T-helper 1 cell (primary cell): ENCODE results near the gene NEDD1.

ENCODE experiments used
- DNase-seq, 5 donors: peaks; one replicate each; pipeline ENCODE4 v3.0.0-alpha.2; 2012 to 2020
- total RNA-seq, 4 donors: gene quantifications; one replicate each; lab custom pipeline; 2026; lab: John Stamatoyannopoulos, UW

The NEDD1 gene
- 48.2 to 68.3 (median 59.0) reads per million in 4 donors for total RNA-seq

GRCh38 chr12:96906849-96907670 lies at the start of gene NEDD1:
TSS of gene NEDD1 (plus strand) at chr12:96907257. CDS start at chr12:96909760, 2,503 bp downstream.
- DNase-seq, result peak; percentile 70 to 90 (median 78)

GRCh38 chr12:96858162-96858561 lies 48.9 kb upstream of the NEDD1 start:
- DNase-seq, result no peak

GRCh38 chr12:96861656-96862055 lies 45.4 kb upstream of the NEDD1 start:
- DNase-seq, result no peak

- no peak for DNase-seq
Observed at GRCh38 chr12:96862326-96862725, 44.7 kb upstream of the NEDD1 start.

GRCh38 chr12:96864335-96864734 lies 42.7 kb upstream of the NEDD1 start:
- DNase-seq, result no peak

GRCh38 chr12:96866801-96867590 lies 40.1 kb upstream of the NEDD1 start:
- no peak for DNase-seq

GRCh38 chr12:96870946-96871345 lies 36.1 kb upstream of the NEDD1 start:
- no peak for DNase-seq

- DNase-seq, result no peak
Observed at GRCh38 chr12:96872961-96873360, 34.1 kb upstream of the NEDD1 start.

GRCh38 chr12:96874211-96874610 lies 32.8 kb upstream of the NEDD1 start:
- no peak for DNase-seq

GRCh38 chr12:96876966-96877365 lies 30.1 kb upstream of the NEDD1 start:
- DNase-seq, result no peak

- DNase-seq, result no peak
Observed at GRCh38 chr12:96878704-96879103, 28.4 kb upstream of the NEDD1 start.

- DNase-seq, result no peak
Observed at GRCh38 chr12:96879301-96879700, 27.8 kb upstream of the NEDD1 start.

- no peak for DNase-seq
Observed at GRCh38 chr12:96880220-96880619, 26.8 kb upstream of the NEDD1 start.

- DNase-seq, result no peak
Observed at GRCh38 chr12:96881608-96882007, 25.4 kb upstream of the NEDD1 start.

GRCh38 chr12:96882862-96883261 lies 24.2 kb upstream of the NEDD1 start:
- no peak for DNase-seq

- no peak for DNase-seq
Observed at GRCh38 chr12:96883571-96883970, 23.5 kb upstream of the NEDD1 start.

GRCh38 chr12:96886998-96887677 lies 19.9 kb upstream of the NEDD1 start:
- DNase-seq, result no peak

- no peak for DNase-seq
Observed at GRCh38 chr12:96889273-96889933, 17.7 kb upstream of the NEDD1 start.

GRCh38 chr12:96890331-96890730 lies 16.7 kb upstream of the NEDD1 start:
- no peak for DNase-seq

- DNase-seq, result no peak
Observed at GRCh38 chr12:96892104-96892503, 15.0 kb upstream of the NEDD1 start.

- DNase-seq, result no peak
Observed at GRCh38 chr12:96897421-96897820, 9.6 kb upstream of the NEDD1 start.

GRCh38 chr12:96901175-96901574 lies 5.9 kb upstream of the NEDD1 start:
- DNase-seq, result no peak

- DNase-seq, result peak in 1 of 5 donors; percentile 14
Observed at GRCh38 chr12:96902076-96902475, 5.0 kb upstream of the NEDD1 start.
